ENCODE data around the gene C1QTNF12.

Gene C1QTNF12

GRCh38 chr1:1241588-1242219 lies 4.8 kb downstream of the C1QTNF12 start:
- no peak for DNase-seq (ENCODE audit: low spot score)
- no peak for FAIRE-seq

- no peak for FAIRE-seq
- no peak for DNase-seq (ENCODE audit: low spot score)
These were observed 5.5 kb downstream of the C1QTNF12 start for GRCh38 chr1:1240822-1241587.

- DNase-seq (ENCODE audit: low spot score): no peak
- FAIRE-seq: no peak
These were observed 6.2 kb downstream of the C1QTNF12 start for GRCh38 chr1:1240348-1240732.

- DNase-seq (ENCODE audit: low spot score): no peak
- no peak for FAIRE-seq
These were observed 6.7 kb downstream of the C1QTNF12 start for GRCh38 chr1:1239614-1240347.

- DNase-seq (ENCODE audit: low spot score) (no peak), FAIRE-seq (no peak)
These were observed 7.3 kb downstream of the C1QTNF12 start for GRCh38 chr1:1239227-1239613.

GRCh38 chr1:1238702-1239178 lies 7.8 kb downstream of the C1QTNF12 start:
- DNase-seq (ENCODE audit: low spot score) (no peak), FAIRE-seq (no peak)

GRCh38 chr1:1237874-1238701 lies 8.4 kb downstream of the C1QTNF12 start:
- peak; percentile 69 for DNase-seq (ENCODE audit: low spot score)
- no peak for FAIRE-seq

GRCh38 chr1:1236945-1237873 lies 9.3 kb downstream of the C1QTNF12 start:
- FAIRE-seq (no peak), DNase-seq (ENCODE audit: low spot score) (no peak)

- no peak for FAIRE-seq
- no peak for DNase-seq (ENCODE audit: low spot score)
These were observed 10.3 kb downstream of the C1QTNF12 start for GRCh38 chr1:1236176-1236763.

- DNase-seq (ENCODE audit: low spot score): no peak
- no peak for FAIRE-seq
These were observed 11.3 kb downstream of the C1QTNF12 start for GRCh38 chr1:1235016-1235744.

GRCh38 chr1:1234180-1234808 lies 12.2 kb downstream of the C1QTNF12 start:
- FAIRE-seq (no peak), DNase-seq (ENCODE audit: low spot score) (no peak)

GRCh38 chr1:1233567-1233892 lies 13.0 kb downstream of the C1QTNF12 start:
- FAIRE-seq: no peak
- no peak for DNase-seq (ENCODE audit: low spot score)

GRCh38 chr1:1232796-1233566 lies 13.5 kb downstream of the C1QTNF12 start:
- DNase-seq (ENCODE audit: low spot score) (no peak), FAIRE-seq (no peak)

GRCh38 chr1:1232208-1232795 lies 14.2 kb downstream of the C1QTNF12 start, which contains the start of gene B3GALT6:
TSS of gene B3GALT6 (plus strand) at chr1:1232237. CDS start at chr1:1232279, 42 bp downstream.
- no peak for FAIRE-seq
- no peak for DNase-seq (ENCODE audit: low spot score)

- DNase-seq (ENCODE audit: low spot score): peak; percentile 98
- peak; percentile 77 for FAIRE-seq
These were observed 14.9 kb downstream of the C1QTNF12 start, which contains the start of gene SDF4 for GRCh38 chr1:1231400-1232207. TSS of gene SDF4 (minus strand) at chr1:1232001. CDS start at chr1:1228772, 3,229 bp downstream.

GRCh38 chr1:1230656-1231399 lies 15.7 kb downstream of the C1QTNF12 start:
- no peak for DNase-seq (ENCODE audit: low spot score)
- FAIRE-seq: no peak
